ENCODE measurements around the gene RXRA.

DNA sequence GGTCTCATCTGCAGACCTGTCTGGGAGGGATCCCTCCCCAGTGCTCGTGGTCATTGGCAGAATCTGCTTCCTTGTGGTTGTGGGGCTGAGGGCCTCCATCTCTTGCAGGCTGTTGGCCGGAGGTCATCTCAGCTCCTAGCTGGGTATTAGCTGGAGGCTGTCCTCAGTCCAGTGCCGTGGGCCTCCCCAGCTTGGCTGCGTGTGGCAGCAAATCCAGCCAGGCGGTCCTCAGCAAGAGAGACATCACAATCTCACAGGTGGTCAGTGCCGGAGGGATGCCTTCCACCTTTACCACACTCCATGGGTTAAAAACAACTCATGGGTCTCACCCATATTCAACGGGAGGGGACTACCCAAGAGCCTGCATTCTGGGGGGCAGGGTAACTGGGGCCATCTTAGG is 155.5 kb downstream of the RXRA start:
- TF ChIP-seq, protein P1, sequence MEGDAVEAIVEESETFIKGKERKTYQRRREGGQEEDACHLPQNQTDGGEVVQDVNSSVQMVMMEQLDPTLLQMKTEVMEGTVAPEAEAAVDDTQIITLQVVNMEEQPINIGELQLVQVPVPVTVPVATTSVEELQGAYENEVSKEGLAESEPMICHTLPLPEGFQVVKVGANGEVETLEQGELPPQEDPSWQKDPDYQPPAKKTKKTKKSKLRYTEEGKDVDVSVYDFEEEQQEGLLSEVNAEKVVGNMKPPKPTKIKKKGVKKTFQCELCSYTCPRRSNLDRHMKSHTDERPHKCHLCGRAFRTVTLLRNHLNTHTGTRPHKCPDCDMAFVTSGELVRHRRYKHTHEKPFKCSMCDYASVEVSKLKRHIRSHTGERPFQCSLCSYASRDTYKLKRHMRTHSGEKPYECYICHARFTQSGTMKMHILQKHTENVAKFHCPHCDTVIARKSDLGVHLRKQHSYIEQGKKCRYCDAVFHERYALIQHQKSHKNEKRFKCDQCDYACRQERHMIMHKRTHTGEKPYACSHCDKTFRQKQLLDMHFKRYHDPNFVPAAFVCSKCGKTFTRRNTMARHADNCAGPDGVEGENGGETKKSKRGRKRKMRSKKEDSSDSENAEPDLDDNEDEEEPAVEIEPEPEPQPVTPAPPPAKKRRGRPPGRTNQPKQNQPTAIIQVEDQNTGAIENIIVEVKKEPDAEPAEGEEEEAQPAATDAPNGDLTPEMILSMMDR (IDR thresholded peaks at IDR 0.05; ENCODE audit: insufficient read depth, low read length): no peak
- TF ChIP-seq GABPA (IDR thresholded peaks at IDR 0.05; ENCODE audit: low read depth) (no peak), POLR2AphosphoS5 (IDR thresholded peaks at IDR 0.05; ENCODE audit: low read depth) (no peak), SPI1 (IDR thresholded peaks at IDR 0.05; ENCODE audit: borderline replicate concordance, low read depth) (no peak)
